Kidney (tissue), 14 donors: Measurements from ENCODE around the gene HOXD13. TPM values are rescaled to one million over a fixed set of nuclear protein-coding genes. Genes with fewer than 3 reads are reported as not detected.
A peak's percentile ranks its signal among the peaks of the same experiment; 100 is the strongest.

Source experiments
- DNase-seq, 5 donors: peaks; one replicate each; pipeline ENCODE4 v3.0.0-alpha.2; 2013 to 2020
- FAIRE-seq: peaks from 2 replicates; lab custom pipeline; 2012; peaks lifted over from hg19 to GRCh38; lab: Jason Lieb, UNC
- H3K27ac ChIP-seq, 2 donors: one replicate each; pipeline ENCODE4 v1.7.0; 2013; ENCODE audit warnings: low read depth in 2 of 2, low read length in 2 of 2, inconsistent platforms in 1 of 2
- H3K27me3 ChIP-seq: one replicate; pipeline ENCODE4 v1.7.1; 2013; ENCODE audit warnings: low read length, inconsistent platforms; ENCODE audit not compliant: control insufficient read depth, insufficient read depth
- H3K36me3 ChIP-seq, 3 donors: one replicate each; pipeline versions ENCODE4 v1.7.0 to v1.7.1; 2013; ENCODE audit warnings: low read length in 3 of 3, control low read depth in 1 of 3, inconsistent platforms in 1 of 3; ENCODE audit not compliant: insufficient read depth in 3 of 3, control insufficient read depth in 2 of 3
- H3K4me1 ChIP-seq, 3 donors: one replicate each; pipeline versions ENCODE4 v1.7.0 to v1.7.1; 2013; ENCODE audit warnings: low read length in 3 of 3, inconsistent platforms in 1 of 3, low read depth in 1 of 3; ENCODE audit not compliant: control insufficient read depth in 2 of 3, insufficient read depth in 2 of 3
- H3K4me3 ChIP-seq, 3 donors: one replicate each; pipeline versions ENCODE4 v1.7.0 to v1.8.1; 2013; ENCODE audit warnings: low read length in 3 of 3, control low read depth in 1 of 3, inconsistent platforms in 1 of 3
- H3K9ac ChIP-seq, 3 donors: one replicate each; pipeline versions ENCODE4 v1.7.0 to v1.7.1; 2013; ENCODE audit warnings: low read length in 3 of 3, control low read depth in 1 of 3, inconsistent platforms in 1 of 3
- H3K9me3 ChIP-seq, 3 donors: one replicate each; pipeline versions ENCODE4 v1.7.0 to v1.7.1; 2013; ENCODE audit warnings: low read length in 3 of 3, control low read depth in 1 of 3, inconsistent platforms in 1 of 3; ENCODE audit not compliant: control insufficient read depth in 2 of 3, insufficient read depth in 1 of 3
- intact Hi-C: fragments of 100-400 bp; cut with DNase I; formaldehyde crosslinking; loops from one replicate; pipeline ENCODE4 v1.11.1; 2022
- polyA plus RNA-seq: library from polyadenylated mRNA; stranded (reverse); fragments of 350-450 nt; fragmentation: Illumina TruSeq; extraction: RNeasy Lipid Tissue Mini Kit (QIAGEN cat#74804); gene quantifications from one replicate; pipeline ENCODE4 v1.2.3, GENCODE V29; 2014; ENCODE audit warnings: low read depth, low replicate concordance; ENCODE audit not compliant: insufficient read depth
- total RNA-seq: library from RNA; stranded (reverse); fragmentation: NEBNext Ultra II Directional; extraction: Animal tissue kit (Norgen Biotek cat#: 25700); gene quantifications from one replicate; pipeline ENCODE4 v1.2.1, GENCODE V29; 2021
- TF ChIP-seq, protein P1 (sequence below): IDR thresholded peaks from 3 replicates; pipeline ENCODE4 v1.5.1; 2012; ENCODE audit warnings: mild to moderate bottlenecking, moderate library complexity, borderline replicate concordance; ENCODE audit not compliant: insufficient read depth; ENCODE audit errors: extremely low read depth
- donor health status: control.
- donor health status: control.
- donor health status: control.
- donor health status: control.
- donor health status: control.
- donor health status: DM: yes; HTN: yes; CAD: no.
- donor health status: Normal renal cell carcinoma (clear cell type).

HOXD13 gene
- total and polyA plus RNA-seq, 2 donors from 2014 or later = not detected

DNA sequence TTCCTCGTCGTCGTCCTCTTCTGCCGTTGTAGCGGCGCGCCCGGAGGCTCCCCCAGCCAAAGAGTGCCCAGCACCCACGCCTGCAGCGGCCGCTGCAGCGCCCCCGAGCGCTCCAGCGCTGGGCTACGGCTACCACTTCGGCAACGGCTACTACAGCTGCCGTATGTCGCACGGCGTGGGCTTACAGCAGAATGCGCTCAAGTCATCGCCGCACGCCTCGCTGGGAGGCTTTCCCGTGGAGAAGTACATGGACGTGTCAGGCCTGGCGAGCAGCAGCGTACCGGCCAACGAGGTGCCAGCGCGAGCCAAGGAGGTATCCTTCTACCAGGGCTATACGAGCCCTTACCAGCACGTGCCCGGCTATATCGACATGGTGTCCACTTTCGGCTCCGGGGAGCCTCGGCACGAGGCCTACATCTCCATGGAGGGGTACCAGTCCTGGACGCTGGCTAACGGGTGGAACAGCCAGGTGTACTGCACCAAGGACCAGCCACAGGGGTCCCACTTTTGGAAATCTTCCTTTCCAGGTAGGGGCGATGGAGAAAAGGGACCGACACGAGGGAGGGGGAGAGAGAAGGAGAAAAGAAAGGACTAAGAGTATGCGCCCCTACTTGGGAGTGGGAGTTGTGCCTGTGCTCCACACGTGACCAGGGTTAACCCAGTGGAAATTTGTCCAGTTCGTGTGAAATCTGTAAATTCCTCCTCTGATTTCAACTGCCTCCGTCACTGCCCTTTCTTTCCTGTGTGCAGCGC is 800 bp downstream of the HOXD13 start:
- FAIRE-seq (no peak), DNase-seq (peak in 4 of 5 donors; percentile 63 to 73 (median 70))
- H3K4me3 ChIP-seq = no peak overlapping the region
- TF ChIP-seq, protein P1, sequence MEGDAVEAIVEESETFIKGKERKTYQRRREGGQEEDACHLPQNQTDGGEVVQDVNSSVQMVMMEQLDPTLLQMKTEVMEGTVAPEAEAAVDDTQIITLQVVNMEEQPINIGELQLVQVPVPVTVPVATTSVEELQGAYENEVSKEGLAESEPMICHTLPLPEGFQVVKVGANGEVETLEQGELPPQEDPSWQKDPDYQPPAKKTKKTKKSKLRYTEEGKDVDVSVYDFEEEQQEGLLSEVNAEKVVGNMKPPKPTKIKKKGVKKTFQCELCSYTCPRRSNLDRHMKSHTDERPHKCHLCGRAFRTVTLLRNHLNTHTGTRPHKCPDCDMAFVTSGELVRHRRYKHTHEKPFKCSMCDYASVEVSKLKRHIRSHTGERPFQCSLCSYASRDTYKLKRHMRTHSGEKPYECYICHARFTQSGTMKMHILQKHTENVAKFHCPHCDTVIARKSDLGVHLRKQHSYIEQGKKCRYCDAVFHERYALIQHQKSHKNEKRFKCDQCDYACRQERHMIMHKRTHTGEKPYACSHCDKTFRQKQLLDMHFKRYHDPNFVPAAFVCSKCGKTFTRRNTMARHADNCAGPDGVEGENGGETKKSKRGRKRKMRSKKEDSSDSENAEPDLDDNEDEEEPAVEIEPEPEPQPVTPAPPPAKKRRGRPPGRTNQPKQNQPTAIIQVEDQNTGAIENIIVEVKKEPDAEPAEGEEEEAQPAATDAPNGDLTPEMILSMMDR = no peak
- no peaks in the 10 kb centered on the region for H3K9me3 ChIP-seq
- peaks cover 0 to 9% (median 5%) of the 10 kb centered on the region in 3 donors for H3K4me1 ChIP-seq
- H3K36me3 ChIP-seq = no peaks in the 10 kb centered on the region
- H3K27me3 ChIP-seq = peaks cover 88% of the 10 kb centered on the region
- H3K9ac ChIP-seq = no peak overlapping the region
- H3K27ac ChIP-seq = no peak overlapping the region
- intact Hi-C loops = loop anchor here (5.0 to 10.0 kb wide), 2 partner anchors 409 to 726 kb away; no protein-coding TSS in a partner anchor

DNA sequence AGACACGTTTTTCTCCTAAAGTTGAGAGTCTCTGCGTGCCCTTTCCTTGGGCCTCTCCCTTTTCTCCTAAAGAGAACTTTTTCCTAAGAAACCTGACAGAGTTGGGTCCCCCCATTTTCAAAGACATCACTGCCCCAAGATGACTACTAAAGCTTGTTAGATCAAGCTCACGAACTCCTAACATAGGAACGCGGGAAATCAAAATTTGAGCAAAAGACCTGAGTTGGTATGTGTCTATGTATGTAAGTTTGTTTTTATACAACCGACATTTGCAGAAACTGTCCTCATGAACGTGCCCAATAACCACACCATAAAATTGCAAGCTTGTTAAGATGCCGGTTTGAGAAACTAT is 1.4 kb downstream of the HOXD13 start:
- H3K27me3 ChIP-seq = peaks cover 85% of the 10 kb centered on the region
- peaks cover 0 to 9% (median 5%) of the 10 kb centered on the region in 3 donors for H3K4me1 ChIP-seq
- FAIRE-seq (no peak), DNase-seq (peak in 1 of 5 donors; percentile 19)
- no peak overlapping the region for H3K4me3 ChIP-seq
- H3K9me3 ChIP-seq = no peaks in the 10 kb centered on the region
- intact Hi-C loops = loop anchor here (5.0 to 10.0 kb wide), 2 partner anchors 409 to 727 kb away; no protein-coding TSS in a partner anchor
- TF ChIP-seq, protein P1 = no peak
- no peak overlapping the region for H3K9ac ChIP-seq
- no peaks in the 10 kb centered on the region for H3K36me3 ChIP-seq
- no peak overlapping the region for H3K27ac ChIP-seq

DNA sequence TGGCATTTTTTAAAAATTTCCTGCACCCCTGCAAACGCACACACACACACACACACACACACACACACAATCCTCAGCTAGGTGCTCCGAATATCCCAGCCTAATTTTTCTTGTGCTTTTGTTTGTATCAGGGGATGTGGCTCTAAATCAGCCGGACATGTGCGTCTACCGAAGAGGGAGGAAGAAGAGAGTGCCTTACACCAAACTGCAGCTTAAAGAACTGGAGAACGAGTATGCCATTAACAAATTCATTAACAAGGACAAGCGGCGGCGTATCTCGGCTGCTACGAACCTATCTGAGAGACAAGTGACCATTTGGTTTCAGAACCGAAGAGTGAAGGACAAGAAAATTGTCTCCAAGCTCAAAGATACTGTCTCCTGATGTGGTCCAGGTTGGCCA is 1.8 kb downstream of the HOXD13 start:
- FAIRE-seq (no peak), DNase-seq (peak in 1 of 5 donors; percentile 41)
- intact Hi-C loops = loop anchor here (5.0 to 10.0 kb wide), 2 partner anchors 410 to 727 kb away; no protein-coding TSS in a partner anchor
- TF ChIP-seq, protein P1 = no peak
- H3K9me3 ChIP-seq = no peaks in the 10 kb centered on the region
- H3K4me3 ChIP-seq = no peak overlapping the region
- no peaks in the 10 kb centered on the region for H3K36me3 ChIP-seq
- no peak overlapping the region for H3K27ac ChIP-seq
- no peak overlapping the region for H3K9ac ChIP-seq
- H3K27me3 ChIP-seq = peaks cover 84% of the 10 kb centered on the region
- peaks cover 0 to 9% (median 5%) of the 10 kb centered on the region in 3 donors for H3K4me1 ChIP-seq
